ENCODE results near the gene PTAR1. TPM values are rescaled to one million over a fixed set of nuclear protein-coding genes. Genes with fewer than 3 reads are reported as not detected.

Gene PTAR1
- total RNA-seq, 1 experiment from 2014 or later, result 32.2 TPM

- BruUV-seq (replicated peaks), result no TSS peak
- no peaks in the 10 kb centered on the region for H3K9me2 ChIP-seq (ENCODE audit: insufficient read depth)
- no peaks in the 10 kb centered on the region for H4K20me1 ChIP-seq (ENCODE audit: insufficient read depth)
- CTCF ChIA-PET, result no interaction called here
- H2AFZ ChIP-seq (ENCODE audit: low read depth, low read length, poor library complexity, severe bottlenecking), result no peak overlapping the region
- intact Hi-C loops (cut with micrococcal nuclease), result no loop called here
- H3K4me2 ChIP-seq (ENCODE audit: low read length), result no peak overlapping the region
- RAD21 ChIA-PET (ENCODE audit: low non-redundant PET in 1 of 2, low total read pairs in 2 of 2, uncharacterized antibody in 2 of 2, unreplicated experiment in 2 of 2), result no interaction called here
- DNase-seq (ENCODE audit: low read depth, low spot score) (no peak), ATAC-seq (no peak)
- no peaks in the 10 kb centered on the region for H3K4me1 ChIP-seq (ENCODE audit: control insufficient read depth in 1 of 2, insufficient read depth in 2 of 2, low read length in 2 of 2)
- H3K79me2 ChIP-seq (ENCODE audit: insufficient read depth, low read length), result no peaks in the 10 kb centered on the region
- no peak overlapping the region for H3K27ac ChIP-seq (ENCODE audit: low read depth, low read length)
- TF ChIP-seq POLR2AphosphoS5 (IDR thresholded peaks at IDR 0.05; ENCODE audit: low read depth, low read length) (no peak), ELF1 (IDR thresholded peaks at IDR 0.05; ENCODE audit: borderline replicate concordance, low read depth) (no peak), YY1 (IDR thresholded peaks at IDR 0.05; ENCODE audit: extremely low read depth, insufficient replicate concordance, low read depth, low read length) (no peak), RAD21 (IDR thresholded peaks at IDR 0.05; ENCODE audit: low read depth) (no peak), SP1 (IDR thresholded peaks at IDR 0.05; ENCODE audit: low read depth) (no peak), POLR2A (IDR thresholded peaks at IDR 0.05; ENCODE audit: borderline replicate concordance, extremely low read depth, insufficient read depth, insufficient read length) (no peak), ZNF274 (IDR thresholded peaks at IDR 0.05; ENCODE audit: low read depth, low read length) (no peak), SRF (IDR thresholded peaks at IDR 0.05; ENCODE audit: low read depth) (no peak), ZFX (IDR thresholded peaks at IDR 0.05) (no peak), TCF7L2 (IDR thresholded peaks at IDR 0.05; ENCODE audit: borderline replicate concordance, extremely low read depth, insufficient read depth, insufficient read length) (no peak)
- TF ChIP-seq, protein P1, sequence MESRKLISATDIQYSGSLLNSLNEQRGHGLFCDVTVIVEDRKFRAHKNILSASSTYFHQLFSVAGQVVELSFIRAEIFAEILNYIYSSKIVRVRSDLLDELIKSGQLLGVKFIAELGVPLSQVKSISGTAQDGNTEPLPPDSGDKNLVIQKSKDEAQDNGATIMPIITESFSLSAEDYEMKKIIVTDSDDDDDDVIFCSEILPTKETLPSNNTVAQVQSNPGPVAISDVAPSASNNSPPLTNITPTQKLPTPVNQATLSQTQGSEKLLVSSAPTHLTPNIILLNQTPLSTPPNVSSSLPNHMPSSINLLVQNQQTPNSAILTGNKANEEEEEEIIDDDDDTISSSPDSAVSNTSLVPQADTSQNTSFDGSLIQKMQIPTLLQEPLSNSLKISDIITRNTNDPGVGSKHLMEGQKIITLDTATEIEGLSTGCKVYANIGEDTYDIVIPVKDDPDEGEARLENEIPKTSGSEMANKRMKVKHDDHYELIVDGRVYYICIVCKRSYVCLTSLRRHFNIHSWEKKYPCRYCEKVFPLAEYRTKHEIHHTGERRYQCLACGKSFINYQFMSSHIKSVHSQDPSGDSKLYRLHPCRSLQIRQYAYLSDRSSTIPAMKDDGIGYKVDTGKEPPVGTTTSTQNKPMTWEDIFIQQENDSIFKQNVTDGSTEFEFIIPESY (IDR thresholded peaks at IDR 0.05; ENCODE audit: extremely low read depth, insufficient replicate concordance, low read length), result no peak
- TF ChIP-seq, protein P2, sequence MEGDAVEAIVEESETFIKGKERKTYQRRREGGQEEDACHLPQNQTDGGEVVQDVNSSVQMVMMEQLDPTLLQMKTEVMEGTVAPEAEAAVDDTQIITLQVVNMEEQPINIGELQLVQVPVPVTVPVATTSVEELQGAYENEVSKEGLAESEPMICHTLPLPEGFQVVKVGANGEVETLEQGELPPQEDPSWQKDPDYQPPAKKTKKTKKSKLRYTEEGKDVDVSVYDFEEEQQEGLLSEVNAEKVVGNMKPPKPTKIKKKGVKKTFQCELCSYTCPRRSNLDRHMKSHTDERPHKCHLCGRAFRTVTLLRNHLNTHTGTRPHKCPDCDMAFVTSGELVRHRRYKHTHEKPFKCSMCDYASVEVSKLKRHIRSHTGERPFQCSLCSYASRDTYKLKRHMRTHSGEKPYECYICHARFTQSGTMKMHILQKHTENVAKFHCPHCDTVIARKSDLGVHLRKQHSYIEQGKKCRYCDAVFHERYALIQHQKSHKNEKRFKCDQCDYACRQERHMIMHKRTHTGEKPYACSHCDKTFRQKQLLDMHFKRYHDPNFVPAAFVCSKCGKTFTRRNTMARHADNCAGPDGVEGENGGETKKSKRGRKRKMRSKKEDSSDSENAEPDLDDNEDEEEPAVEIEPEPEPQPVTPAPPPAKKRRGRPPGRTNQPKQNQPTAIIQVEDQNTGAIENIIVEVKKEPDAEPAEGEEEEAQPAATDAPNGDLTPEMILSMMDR (IDR thresholded peaks at IDR 0.05 in 2 of 3, conservative IDR thresholded peaks at IDR 0.05 in 1 of 3; ENCODE audit: borderline replicate concordance in 1 of 3, insufficient read depth in 1 of 3, low read depth in 2 of 3, low read length in 2 of 3), result no peak
- no peak overlapping the region for H3K4me3 ChIP-seq (replicated peaks in 1 of 2; ENCODE audit: low read depth in 1 of 2, low read length in 2 of 2)
- H3K36me3 ChIP-seq (ENCODE audit: control insufficient read depth in 1 of 2, insufficient read depth in 2 of 2, low read length in 2 of 2), result no peaks in the 10 kb centered on the region
- H3K27me3 ChIP-seq (ENCODE audit: insufficient read depth, low read length), result no peaks in the 10 kb centered on the region
- H3K9me3 ChIP-seq (ENCODE audit: control insufficient read depth in 1 of 2, insufficient read depth in 1 of 2, low read depth in 1 of 2, low read length in 2 of 2), result no peaks in the 10 kb centered on the region
- POLR2A ChIA-PET, result no interaction called here
- H3K9ac ChIP-seq (ENCODE audit: low read length), result no peak overlapping the region
Measured at GRCh38 chr9:69768716-69769115, 8.9 kb upstream of the PTAR1 start.
